NCI-H2171 treated with DMSO at 0.1 percent for 48 hours (cell line): ENCODE results near the gene KRT86.
"Not testable (repeated sequence)": the region's sequence is repeated elsewhere in the genome, so short reads cannot be mapped to it uniquely, and the experiment has no call there.

Experiments
- DNase-seq: peaks from one replicate; lab custom pipeline; 2025; lab: John Stamatoyannopoulos, UW

KRT86 gene

DNA sequence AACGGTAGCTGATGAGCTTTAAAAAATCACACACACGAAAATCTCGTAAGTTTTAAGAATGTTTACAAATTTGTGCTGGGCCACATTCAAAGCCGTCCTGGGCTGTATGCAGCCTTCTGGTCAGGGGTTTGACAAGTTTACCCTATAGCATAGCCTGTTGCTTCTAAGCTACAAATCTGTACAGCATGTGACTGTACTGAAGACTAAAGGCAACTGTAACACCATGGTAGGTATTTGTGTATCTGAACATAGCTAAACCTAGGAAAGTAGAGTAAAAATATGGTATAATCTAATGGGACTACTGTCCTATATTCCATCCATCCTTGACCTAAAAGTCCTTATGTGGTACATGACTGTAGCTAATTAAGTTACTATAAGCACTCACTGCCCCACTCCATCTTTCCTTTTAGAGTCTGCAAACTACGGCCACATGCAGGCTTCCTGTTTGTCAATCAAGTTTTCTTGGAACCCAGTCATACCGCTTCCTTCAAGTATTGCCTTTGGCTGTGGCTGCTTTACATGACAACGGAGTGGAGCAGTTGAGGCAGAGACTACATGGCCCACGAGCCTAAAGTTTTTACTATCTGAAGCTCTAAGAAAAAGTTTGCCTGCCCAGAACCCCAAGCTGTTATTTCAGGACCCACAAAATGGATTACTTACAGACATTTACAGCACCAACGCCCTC lies 22.9 kb upstream of the KRT86 start:
- no peak for DNase-seq

DNA sequence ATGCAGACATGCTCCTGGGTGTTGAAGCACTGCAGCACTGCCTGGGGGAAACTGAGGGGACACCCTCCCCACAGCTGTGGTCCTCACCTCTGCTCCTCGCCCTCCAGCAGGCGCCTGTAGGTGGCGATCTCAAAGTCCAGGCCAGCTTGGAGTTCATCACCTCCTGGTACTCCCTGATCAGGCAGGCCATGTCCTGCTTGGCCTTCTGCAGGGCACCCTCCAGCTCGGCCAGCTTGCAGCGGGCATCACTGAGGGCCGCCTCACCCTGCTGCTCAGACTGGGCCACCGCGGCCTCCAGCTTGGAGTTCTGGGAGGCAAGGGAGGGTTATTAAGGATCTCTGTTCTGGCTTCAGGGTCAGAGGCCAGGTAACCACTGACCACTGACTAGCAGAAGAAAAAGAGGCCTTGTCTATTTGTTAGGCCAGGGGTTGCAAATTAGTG lies 22.2 kb upstream of the KRT86 start:
- not testable (repeated sequence) for DNase-seq

GRCh38 chr12:52252728-52253343 lies 21.6 kb upstream of the KRT86 start:
- no peak for DNase-seq

DNA sequence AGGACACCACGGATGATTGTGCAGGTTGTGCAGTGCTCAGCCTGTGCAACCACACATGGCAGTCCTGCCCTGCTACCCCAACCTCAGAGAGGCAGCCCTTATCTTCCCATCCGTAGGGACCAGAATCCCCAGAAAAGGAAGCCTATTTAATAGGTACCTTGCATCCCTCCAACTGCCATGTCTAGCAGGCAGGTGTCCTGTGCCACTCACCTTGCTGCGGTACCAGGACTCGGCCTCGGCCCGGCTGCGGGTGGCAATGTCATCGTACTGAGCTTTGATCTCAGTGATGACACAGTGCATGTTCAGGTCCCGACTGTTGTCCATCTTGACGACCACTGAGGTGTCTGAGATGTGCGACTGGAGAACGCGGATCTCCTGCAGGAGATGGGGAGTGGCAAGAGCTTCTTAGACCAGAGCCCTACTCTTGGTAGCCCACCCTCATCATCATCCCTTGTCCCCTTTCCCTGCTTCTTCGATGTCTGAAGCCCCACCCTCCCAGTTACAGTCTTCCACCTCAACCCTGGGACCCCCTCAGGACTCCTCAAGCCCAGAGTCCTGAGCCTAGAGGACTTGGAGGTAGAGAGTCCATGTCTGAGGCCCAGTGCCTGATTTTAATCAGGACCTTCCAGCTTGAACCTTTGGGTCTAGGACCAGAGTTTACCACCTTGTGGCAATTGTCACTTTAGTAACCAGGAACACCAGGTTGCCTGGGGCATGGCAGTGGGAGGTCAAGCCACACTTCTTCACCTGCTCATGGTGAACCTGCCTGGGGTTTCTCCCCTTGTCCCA lies 20.9 kb upstream of the KRT86 start:
- no peak for DNase-seq

- DNase-seq, result no peak
Observed at GRCh38 chr12:52254180-52254964, 20.1 kb upstream of the KRT86 start.

GRCh38 chr12:52254965-52255751 lies 19.3 kb upstream of the KRT86 start:
- DNase-seq, result no peak

DNA sequence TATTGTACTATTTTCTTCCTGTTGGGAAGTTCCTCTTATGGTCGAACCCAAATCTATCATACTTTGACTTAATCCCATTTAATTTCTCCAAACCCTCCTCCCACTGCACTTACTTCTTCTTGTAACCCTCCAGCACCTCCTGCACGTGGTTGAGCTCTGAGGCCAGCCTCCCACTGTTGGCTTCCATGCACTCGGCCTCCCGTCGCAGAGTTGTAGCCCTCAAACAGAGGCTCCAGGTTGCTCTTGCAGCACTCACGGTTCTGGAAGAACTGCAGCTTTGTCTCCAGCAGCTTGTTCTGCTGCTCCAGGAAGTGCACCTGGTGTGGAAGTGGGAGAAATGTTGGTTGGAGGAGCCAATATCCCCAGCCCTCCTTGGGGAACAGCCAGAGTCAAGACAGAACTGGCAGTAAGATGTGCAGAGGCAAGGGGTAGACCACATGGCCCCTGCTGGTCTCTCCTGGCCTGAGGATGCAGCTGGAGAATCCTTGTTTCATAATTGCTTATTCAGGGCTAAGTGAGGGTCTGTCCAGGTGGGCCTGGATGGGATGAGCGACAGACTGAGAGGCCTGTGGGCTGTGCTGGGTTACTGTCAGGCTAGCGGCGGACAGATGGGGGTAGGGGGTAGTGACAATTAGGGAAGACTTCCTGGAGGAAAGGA lies 18.4 kb upstream of the KRT86 start:
- DNase-seq, result no peak

GRCh38 chr12:52256584-52256935 lies 17.9 kb upstream of the KRT86 start:
- DNase-seq, result no peak

DNA sequence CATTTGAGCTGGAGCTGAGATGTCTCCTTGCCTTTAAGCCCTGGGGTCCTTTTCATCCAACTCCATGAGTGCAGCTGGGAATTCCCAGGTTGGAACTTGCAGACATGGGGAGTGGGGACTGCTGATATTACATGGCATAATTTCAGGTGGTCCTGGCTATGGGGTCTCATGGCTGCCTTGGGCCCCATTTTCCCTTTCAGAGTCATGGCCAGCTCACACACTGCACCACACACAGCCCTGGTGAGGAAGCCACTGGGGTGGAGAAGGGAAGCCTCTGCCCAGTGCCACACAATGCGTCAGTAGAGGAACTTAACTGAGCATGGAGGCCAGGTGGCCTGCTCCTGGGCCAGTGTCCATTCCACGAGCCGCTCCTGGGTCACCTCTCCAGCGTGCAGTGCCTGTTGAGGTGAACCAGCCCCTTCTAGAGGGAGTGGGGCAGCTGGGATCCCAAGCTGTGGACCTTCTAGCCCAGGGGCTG lies 17.3 kb upstream of the KRT86 start:
- DNase-seq, result no peak

DNA sequence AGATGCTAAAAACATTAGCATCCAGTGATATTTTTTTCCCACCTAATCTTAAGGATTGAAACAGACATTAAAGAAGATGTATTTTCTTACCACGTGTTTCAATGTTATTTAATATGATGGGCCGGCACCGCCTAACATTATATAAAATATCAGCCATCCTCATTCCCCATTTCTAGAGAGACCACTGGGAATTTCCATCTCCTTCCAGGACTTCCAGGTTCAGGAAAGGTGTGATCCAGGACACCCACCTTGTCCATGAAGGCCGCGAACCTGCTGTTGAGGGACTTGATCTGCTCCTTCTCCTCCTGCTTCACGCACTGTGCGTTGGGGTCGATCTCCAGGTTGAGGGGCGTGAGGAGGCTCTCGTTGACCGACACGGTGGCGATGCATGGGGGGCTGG lies 16.5 kb upstream of the KRT86 start:
- DNase-seq, result not testable (repeated sequence)

DNA sequence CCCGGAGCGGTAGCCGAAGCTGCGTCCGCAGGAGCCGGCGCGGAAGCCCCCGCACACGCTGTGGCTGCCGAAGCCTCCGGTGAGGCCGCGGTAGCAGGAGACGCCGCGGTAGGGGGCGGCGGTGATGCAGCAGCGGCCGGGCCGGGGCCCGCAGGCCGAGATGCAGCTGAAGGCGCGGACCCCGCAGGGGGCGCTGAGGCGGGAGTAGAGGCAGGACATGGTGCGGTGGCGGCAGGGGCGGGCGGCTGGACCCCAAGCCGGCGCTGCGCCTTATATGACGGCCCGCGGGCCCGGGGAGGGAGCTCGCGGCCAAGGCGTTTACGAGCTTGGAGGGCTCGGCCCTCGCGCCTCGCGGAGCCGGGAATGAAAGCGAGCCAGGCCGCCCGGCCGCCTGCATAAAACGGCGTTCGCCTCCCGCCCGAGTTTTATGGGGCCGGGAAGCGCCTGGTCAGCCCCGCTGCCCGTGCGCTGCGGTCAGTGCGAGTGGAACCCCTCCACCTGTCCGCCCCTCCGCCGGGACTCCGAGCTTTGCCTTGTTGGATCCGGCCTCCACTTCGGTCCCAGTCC lies 16.0 kb upstream of the KRT86 start:
- no peak for DNase-seq

- DNase-seq, result no peak
Observed at GRCh38 chr12:52259657-52260243, 14.7 kb upstream of the KRT86 start.

GRCh38 chr12:52260361-52261207 lies 13.9 kb upstream of the KRT86 start:
- peak; percentile 54 for DNase-seq

DNA sequence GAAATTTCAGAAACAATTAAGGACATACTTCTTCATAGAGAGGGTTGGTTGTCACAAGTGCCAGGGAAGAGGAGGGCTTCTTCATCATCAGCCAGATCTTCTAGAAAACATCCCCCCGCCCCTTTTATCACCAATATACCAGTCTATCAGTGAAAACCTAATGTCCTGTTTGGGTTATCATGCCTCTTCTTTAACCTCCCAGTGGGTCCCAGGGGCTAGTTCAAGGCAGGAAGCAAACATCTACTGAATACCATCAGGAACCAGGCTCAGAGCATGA lies 13.3 kb upstream of the KRT86 start:
- no peak for DNase-seq

DNA sequence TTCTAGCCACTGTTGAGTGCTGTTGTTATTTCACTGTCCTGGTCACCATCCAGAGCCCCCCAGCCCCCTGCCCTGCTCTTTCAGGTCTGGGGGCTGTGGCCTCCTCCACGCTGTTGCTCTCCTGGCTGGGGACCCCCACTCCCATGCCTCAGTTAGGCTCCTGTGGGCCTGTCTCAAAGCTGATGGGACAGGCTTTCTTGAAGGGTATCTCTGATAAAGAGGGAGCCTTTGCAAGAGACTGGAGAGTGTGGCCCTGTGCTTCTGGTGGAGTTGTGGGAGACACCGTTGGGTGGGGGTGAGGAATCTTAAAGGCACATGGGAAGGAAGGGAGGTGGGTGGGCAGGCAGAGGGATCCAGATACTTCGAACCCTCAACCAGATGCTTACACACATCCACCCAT lies 12.2 kb upstream of the KRT86 start:
- DNase-seq, result no peak

- DNase-seq, result no peak
Observed at GRCh38 chr12:52263761-52264434, 10.5 kb upstream of the KRT86 start.

DNA sequence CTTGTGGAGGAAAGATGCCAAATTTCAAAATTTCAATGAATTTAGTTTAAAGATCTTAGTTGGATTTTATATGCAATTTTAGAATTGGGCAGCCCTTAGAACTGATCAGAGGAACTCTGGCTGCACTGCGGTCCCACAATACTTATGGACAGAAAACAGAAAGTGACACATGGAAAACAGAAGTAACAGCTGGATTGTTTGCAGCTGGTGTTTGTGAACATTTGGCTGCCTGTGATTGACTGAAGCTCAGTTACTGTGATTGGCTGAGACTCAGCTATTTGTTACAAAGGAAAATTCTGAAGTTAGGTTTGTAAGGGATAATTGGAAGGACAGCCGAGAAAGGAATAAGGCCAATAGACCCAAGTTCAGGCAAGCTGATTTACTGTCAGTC lies 10.0 kb upstream of the KRT86 start:
- peak; percentile 20 for DNase-seq

DNA sequence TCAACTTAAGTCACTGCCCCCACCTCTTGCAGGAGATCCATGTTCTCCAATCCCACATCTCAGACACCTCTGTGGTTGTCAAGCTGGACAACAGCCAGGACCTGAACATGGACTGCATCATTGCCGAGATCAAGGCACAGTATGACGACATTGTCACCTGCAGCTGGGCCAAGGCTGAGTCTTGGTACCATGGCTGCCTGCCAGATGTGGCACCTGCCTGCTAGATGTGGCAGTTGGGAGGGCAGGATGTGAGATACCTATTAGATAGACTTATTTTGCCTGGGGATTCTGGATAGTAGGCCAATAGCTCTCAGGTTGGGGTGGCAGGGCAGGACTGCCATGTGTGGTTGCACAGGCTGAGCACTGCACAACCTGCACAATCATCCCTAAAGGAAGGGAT lies 7.9 kb upstream of the KRT86 start:
- DNase-seq, result no peak

- DNase-seq, result no peak
Observed at GRCh38 chr12:52267266-52267665, 7.2 kb upstream of the KRT86 start.
